Activated CD4-positive, alpha-beta memory T cell treated with anti-CD3 and anti-CD28 coated beads for 36 hours (primary cell): Measurements from ENCODE around the gene POLR1A. TPM values are rescaled to one million over a fixed set of nuclear protein-coding genes. Genes with fewer than 3 reads are reported as not detected.

Experiments used
- CTCF ChIA-PET: fragments of 350-600 bp; sonication (Branson Sonifier 250); formaldehyde crosslinking; loops from one replicate; lab custom pipeline; 2021; ENCODE audit warnings: antibody characterized with exemption, inconsistent platforms; lab: Charles Lee
- POLR2A ChIA-PET: fragments of 350-600 bp; sonication (Branson Sonifier 250); formaldehyde crosslinking; loops from one replicate; lab custom pipeline; 2021; ENCODE audit warnings: antibody characterized with exemption; lab: Charles Lee
- DNase-seq: peaks from one replicate; pipeline ENCODE4 v3.0.0-alpha.2; 2020
- H3K27ac Mint-ChIP-seq: one replicate; pipeline ENCODE4 v1.8.0; 2021; ENCODE audit warnings: mixed read lengths
- H3K27me3 Mint-ChIP-seq: one replicate; pipeline ENCODE4 v1.8.0; 2021; ENCODE audit warnings: mixed read lengths
- H3K36me3 Mint-ChIP-seq: one replicate; pipeline ENCODE4 v1.8.0; 2021; ENCODE audit warnings: mixed read lengths
- H3K4me1 Mint-ChIP-seq: one replicate; pipeline ENCODE4 v1.8.0; 2021; ENCODE audit warnings: low read depth, mixed read lengths
- H3K4me3 Mint-ChIP-seq: one replicate; pipeline ENCODE4 v1.8.0; 2021; ENCODE audit warnings: mild to moderate bottlenecking, mixed read lengths
- H3K9me3 Mint-ChIP-seq: one replicate; pipeline ENCODE4 v1.8.0; 2021; ENCODE audit warnings: mixed read lengths
- intact Hi-C: fragments of 100-400 bp; cut with micrococcal nuclease; formaldehyde crosslinking; loops from one replicate; pipeline ENCODE4 v1.15.1; 2023
- total RNA-seq, 2 experiments: library from RNA; stranded (reverse); gene quantifications; one replicate each; pipeline ENCODE4 v1.2.3, GENCODE V29; 2021

The POLR1A gene
- total RNA-seq, 2 experiments from 2014 or later = 27.2 to 33.8 TPM

GRCh38 chr2:86027196-86027921, 78.3 kb downstream of the POLR1A start:
- H3K4me1 Mint-ChIP-seq = no peaks in the 10 kb centered on the region
- no peaks in the 10 kb centered on the region for H3K27me3 Mint-ChIP-seq
- peaks cover 52% of the 10 kb centered on the region for H3K36me3 Mint-ChIP-seq
- H3K4me3 Mint-ChIP-seq = no peak overlapping the region
- intact Hi-C loops = no loop called here
- ChIA-PET CTCF (interaction anchor here (0.6 to 1.4 kb wide), 2 partner anchors 85 to 200 kb away, joined by 3 to 4 read pairs; no protein-coding TSS in a partner anchor), POLR2A (no interaction called here)
- no peaks in the 10 kb centered on the region for H3K9me3 Mint-ChIP-seq
- no peak for DNase-seq
- H3K27ac Mint-ChIP-seq = no peak overlapping the region

DNA sequence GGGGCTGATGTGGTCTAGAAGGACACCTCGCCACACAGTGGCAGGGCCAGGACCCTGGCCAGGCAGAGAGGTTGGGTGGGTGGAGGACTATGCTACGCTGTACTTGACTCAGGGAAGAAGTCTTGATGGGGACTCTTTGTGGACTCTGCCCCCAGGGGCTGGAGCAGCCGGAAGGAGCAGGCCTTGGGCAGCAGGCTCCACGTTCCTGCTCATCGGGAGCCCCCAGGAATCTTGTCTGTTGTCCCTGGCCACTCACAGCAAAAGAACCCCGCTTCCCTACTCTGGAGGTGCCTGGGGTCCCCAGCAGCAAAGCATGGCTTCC, 79.0 kb downstream of the POLR1A start:
- Mint-ChIP-seq H3K9me3 (no peaks in the 10 kb centered on the region), H3K4me3 (no peak overlapping the region), H3K27ac (no peak overlapping the region), H3K36me3 (peaks cover 49% of the 10 kb centered on the region), H3K4me1 (no peaks in the 10 kb centered on the region), H3K27me3 (no peaks in the 10 kb centered on the region)
- intact Hi-C loops = no loop called here
- no peak for DNase-seq
- POLR2A ChIA-PET = no interaction called here
- CTCF ChIA-PET = interaction anchor here (1.4 to 1.5 kb wide), 2 partner anchors 9 to 199 kb away, joined by 4 to 5 read pairs; no protein-coding TSS in a partner anchor

DNA sequence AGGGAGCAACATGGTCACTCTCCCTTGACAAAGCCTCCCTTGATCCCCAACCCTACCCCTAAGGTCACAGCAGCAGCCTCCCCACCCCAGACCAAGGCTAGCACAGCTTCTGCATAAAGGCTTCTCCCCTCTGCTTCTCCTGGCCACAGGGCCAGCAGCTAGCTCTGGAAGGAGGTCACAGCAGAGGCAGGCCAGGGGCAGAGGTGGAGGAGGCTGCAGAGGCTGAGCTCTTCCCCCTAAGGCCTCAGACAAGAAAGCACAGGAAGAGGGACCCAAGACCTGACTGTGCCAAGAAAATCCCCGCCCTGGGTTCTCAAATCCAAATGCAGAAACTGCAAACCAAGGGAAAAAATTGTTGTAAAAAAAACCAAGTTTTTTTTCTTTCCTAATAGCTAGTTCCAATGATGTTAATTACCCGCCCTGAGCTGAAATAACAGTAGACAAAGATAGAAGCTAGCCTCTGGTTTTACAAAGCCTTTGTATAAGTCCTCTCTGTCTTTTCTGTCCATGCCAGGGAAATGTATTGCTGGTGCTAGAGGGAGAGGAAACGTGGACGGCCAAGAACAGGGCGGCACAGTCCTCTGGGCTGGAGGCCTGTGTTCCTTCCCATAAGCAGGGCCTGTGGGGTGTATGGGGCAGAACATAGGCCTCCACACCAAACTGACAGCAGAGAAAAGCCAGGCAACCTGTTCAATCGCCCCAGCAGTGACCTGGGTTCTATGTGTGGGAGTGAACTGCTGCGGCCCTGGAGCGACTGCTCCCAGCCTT, 79.5 kb downstream of the POLR1A start:
- ChIA-PET CTCF (interaction anchor here (1.4 to 1.5 kb wide), 2 partner anchors 10 to 199 kb away, joined by 4 to 5 read pairs; no protein-coding TSS in a partner anchor), POLR2A (no interaction called here)
- Mint-ChIP-seq H3K9me3 (no peaks in the 10 kb centered on the region), H3K4me1 (no peaks in the 10 kb centered on the region), H3K36me3 (peaks cover 45% of the 10 kb centered on the region), H3K27ac (no peak overlapping the region), H3K4me3 (no peak overlapping the region), H3K27me3 (no peaks in the 10 kb centered on the region)
- no peak for DNase-seq
- intact Hi-C loops = no loop called here

- intact Hi-C loops = no loop called here
- DNase-seq = no peak
- no peaks in the 10 kb centered on the region for H3K9me3 Mint-ChIP-seq
- ChIA-PET CTCF (interaction anchor here (1.2 to 1.5 kb wide), 2 partner anchors 11 to 136 kb away, joined by 5 read pairs; no protein-coding TSS in a partner anchor), POLR2A (no interaction called here)
- H3K36me3 Mint-ChIP-seq = peaks cover 39% of the 10 kb centered on the region
- H3K4me3 Mint-ChIP-seq = no peak overlapping the region
- H3K27ac Mint-ChIP-seq = no peak overlapping the region
- H3K27me3 Mint-ChIP-seq = no peaks in the 10 kb centered on the region
- H3K4me1 Mint-ChIP-seq = no peaks in the 10 kb centered on the region
These were observed 80.4 kb downstream of the POLR1A start for GRCh38 chr2:86025229-86025820.

DNA sequence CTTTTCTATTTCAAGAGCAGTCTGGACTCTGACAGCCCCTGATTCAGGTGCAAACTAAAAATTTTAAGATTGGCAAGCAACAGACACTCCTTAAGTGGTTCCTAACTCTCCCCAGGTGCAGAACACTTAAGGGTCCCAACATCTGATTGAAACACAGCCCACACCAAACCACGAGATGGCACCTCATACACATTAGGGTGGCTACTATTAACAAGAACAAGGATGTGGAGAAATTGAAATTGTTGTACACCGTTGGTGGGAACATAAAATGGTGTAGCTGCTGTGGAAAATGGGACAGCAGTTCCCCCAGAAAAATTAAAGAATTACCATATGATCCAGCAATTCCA, 82.3 kb downstream of the POLR1A start:
- POLR2A ChIA-PET = no interaction called here
- no peaks in the 10 kb centered on the region for H3K9me3 Mint-ChIP-seq
- CTCF ChIA-PET = interaction anchor here (1.9 kb wide), 1 partner anchor 196 kb away, joined by 5 read pairs; no protein-coding TSS in a partner anchor

DNA sequence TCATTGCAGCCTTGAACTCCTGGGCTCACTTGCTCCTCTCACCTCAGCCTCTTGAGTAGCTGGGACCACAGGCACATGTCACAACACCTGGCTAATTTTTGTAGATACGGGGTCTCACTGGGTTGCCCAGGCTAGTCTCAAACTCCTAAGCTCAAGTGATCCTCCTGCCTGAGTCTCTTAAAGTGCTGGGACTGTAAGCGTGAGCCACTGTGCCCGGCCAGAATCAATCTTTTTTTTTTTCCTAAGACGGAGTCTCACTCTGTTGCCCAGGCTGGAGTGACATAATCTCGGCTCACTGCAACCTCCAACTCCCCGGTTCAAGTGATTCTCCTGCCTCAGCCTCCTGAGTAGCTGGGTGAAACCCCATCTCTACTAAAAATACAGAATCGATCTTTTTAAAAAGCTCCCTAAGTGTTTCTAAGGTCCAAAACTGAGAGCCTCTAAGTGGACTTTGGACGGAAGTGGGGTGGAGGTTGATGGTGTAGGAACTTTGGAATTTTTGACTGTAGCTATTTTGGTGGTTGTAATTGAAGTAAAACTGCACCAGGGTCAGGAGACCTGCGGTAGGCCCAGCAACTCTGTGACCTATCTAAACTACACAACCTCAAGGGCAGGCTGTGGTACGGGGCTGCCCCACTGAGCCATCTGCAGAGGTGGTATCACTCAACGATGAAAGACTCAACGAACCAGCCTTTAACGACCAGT, 82.9 kb downstream of the POLR1A start:
- intact Hi-C loops = no loop called here
- H3K9me3 Mint-ChIP-seq = no peaks in the 10 kb centered on the region
- no peak overlapping the region for H3K27ac Mint-ChIP-seq
- ChIA-PET POLR2A (no interaction called here), CTCF (interaction anchor here (1.1 to 1.9 kb wide), 3 partner anchors 19 to 195 kb away, joined by 3 to 5 read pairs (median 3); no protein-coding TSS in a partner anchor)
- no peak for DNase-seq
- H3K4me1 Mint-ChIP-seq = no peaks in the 10 kb centered on the region
- no peak overlapping the region for H3K4me3 Mint-ChIP-seq
- H3K36me3 Mint-ChIP-seq = peaks cover 23% of the 10 kb centered on the region
- no peaks in the 10 kb centered on the region for H3K27me3 Mint-ChIP-seq

More for the DNA sequence above, 82.3 kb downstream of the POLR1A start:
- Mint-ChIP-seq H3K27ac (no peak overlapping the region), H3K4me3 (no peak overlapping the region), H3K27me3 (no peaks in the 10 kb centered on the region), H3K4me1 (no peaks in the 10 kb centered on the region), H3K36me3 (peaks cover 27% of the 10 kb centered on the region)
- no peak for DNase-seq
- intact Hi-C loops = no loop called here

DNA sequence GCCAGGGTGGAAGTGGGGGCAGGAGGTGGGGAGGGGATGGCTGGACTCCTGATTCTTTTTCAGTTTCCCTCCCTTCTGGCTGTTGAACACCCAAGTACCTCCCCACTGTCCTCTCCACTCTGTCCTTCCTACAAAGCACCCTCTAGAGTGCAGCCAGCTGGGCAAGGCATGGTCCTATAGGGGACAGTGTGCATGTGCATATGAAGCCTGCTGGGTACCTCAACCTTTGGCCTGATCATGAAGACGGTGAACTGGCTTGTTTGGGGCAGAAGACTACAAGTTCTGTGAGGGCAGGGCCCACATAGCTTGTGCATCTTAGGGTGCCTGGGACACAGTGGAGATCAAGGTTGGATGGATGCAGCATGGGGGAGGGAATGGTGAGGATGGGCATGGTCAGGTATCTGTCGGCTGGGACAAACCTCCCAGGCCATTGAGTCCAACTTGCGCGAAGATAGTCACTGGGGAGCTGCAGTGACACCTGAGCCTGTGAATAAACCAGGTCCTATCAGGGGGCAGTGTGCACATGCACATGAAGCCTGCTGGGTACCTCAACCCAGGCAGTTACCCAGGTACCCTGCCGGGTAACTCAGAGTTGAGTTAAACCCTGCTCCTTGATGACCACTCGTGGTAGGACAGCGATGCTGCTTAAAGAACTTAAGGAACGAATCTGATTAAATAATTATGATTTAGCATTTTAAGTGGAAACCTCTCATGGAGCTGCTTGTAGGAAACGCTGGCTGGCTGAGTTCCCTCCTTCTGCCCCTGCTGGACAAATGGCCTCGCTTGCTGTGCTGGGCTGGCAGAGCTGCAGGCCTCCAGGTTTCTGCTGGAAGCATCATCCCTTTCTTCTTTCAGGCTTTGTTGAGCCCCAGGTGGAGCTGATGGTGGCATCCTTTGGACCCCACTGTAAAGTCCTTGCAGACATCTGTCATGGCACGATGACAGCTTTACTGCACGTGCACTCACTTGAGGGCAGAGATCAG, 84.0 kb downstream of the POLR1A start:
- no peak for DNase-seq
- peaks cover 7% of the 10 kb centered on the region for H3K4me1 Mint-ChIP-seq
- POLR2A ChIA-PET = no interaction called here
- H3K9me3 Mint-ChIP-seq = no peaks in the 10 kb centered on the region
- H3K36me3 Mint-ChIP-seq = peaks cover 14% of the 10 kb centered on the region
- no peak overlapping the region for H3K27ac Mint-ChIP-seq
- CTCF ChIA-PET = interaction anchor here (1.1 to 1.9 kb wide), 3 partner anchors 20 to 194 kb away, joined by 3 to 5 read pairs (median 3); no protein-coding TSS in a partner anchor
- no peaks in the 10 kb centered on the region for H3K27me3 Mint-ChIP-seq
- no peak overlapping the region for H3K4me3 Mint-ChIP-seq
- intact Hi-C loops = no loop called here

GRCh38 chr2:86020984-86021383, 84.7 kb downstream of the POLR1A start:
- CTCF ChIA-PET = no interaction called here
- intact Hi-C loops = no loop called here
- Mint-ChIP-seq H3K27ac (no peak overlapping the region), H3K4me3 (no peak overlapping the region), H3K27me3 (no peaks in the 10 kb centered on the region), H3K4me1 (peaks cover 9% of the 10 kb centered on the region), H3K36me3 (peaks cover 10% of the 10 kb centered on the region), H3K9me3 (no peaks in the 10 kb centered on the region)
- DNase-seq = no peak
- POLR2A ChIA-PET = no interaction called here

DNA sequence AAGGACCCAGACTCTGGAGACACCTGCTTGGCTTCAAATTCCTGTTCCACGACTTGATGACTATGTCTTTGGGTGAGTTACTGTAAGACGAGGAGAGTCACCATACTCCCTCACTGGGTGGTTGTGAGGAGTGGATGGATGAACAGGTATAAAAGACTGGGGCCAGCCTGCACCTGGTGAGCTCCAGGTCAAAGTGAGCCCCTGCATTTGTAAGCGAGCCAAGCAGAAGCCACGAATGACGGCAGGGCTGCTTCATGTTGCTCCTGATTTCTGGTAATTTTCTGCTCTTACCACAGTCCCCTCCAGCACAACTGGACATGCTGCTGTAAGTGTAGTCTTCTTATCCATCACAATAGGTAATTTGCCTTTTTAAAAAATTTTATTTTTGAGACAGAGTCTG, 86.6 kb downstream of the POLR1A start:
- POLR2A ChIA-PET = no interaction called here
- peaks cover 6% of the 10 kb centered on the region for H3K9me3 Mint-ChIP-seq
- H3K27ac Mint-ChIP-seq = no peak overlapping the region
- no peak for DNase-seq
- peaks cover 9% of the 10 kb centered on the region for H3K4me1 Mint-ChIP-seq
- H3K36me3 Mint-ChIP-seq = peaks cover 3% of the 10 kb centered on the region
- no peak overlapping the region for H3K4me3 Mint-ChIP-seq
- no peaks in the 10 kb centered on the region for H3K27me3 Mint-ChIP-seq
- CTCF ChIA-PET = no interaction called here
- intact Hi-C loops = no loop called here

DNA sequence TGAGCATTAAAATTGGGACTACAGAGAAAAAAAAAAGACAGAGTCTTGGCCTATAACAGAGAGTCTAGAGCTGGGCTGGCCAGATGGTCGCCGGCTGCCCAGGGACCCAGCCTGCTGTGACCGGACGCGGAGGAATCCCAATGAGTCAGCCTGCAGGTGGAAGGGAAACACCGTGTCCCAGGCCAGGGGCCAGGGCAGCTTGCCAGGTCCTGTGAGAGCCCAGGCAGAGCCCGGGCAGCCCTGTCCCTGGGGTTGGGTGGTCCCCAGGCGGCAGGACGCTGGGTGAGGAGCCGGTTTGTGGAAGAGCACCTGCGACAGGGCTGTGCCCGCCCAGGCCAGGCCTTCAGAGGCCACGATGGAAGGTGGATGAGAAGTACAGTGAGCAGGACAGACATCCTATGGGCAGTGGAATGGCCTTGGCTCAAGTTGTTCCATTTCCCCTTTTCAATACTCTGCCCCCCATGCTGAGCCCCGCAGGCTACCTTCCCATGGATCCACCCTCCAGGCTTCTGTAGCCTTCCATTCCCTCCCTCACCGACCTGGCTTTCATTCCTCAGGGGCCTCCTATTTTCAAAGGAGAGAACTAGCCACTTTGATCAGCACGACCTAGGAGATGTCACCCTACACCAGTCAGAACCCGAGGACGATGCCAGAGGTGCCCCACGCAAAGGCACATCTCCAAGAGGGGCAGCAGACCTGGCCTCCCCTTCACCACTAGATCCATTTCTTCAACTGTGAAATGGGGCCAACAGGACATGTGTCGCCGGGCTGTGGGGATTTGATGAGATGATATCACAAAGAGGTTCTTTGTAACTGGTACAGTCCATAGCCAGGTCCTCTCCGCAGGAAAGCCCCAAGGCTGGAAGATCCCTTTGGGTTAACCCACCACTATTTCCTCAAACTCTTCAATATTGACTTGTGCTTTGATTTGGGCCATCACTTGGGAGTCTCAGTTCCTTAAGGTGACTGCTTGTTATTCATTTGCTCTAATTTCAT, 87.5 kb downstream of the POLR1A start:
- ChIA-PET POLR2A (no interaction called here), CTCF (interaction anchor here (1.3 kb wide), 1 partner anchor 18 kb away, joined by 3 read pairs; no protein-coding TSS in a partner anchor)
- Mint-ChIP-seq H3K4me3 (no peak overlapping the region), H3K27ac (no peak overlapping the region), H3K4me1 (peaks cover 9% of the 10 kb centered on the region), H3K27me3 (no peaks in the 10 kb centered on the region), H3K9me3 (peaks cover 14% of the 10 kb centered on the region), H3K36me3 (peaks cover 3% of the 10 kb centered on the region)
- intact Hi-C loops = no loop called here
- DNase-seq = no peak
